Stimulated activated CD4-positive, alpha-beta T cell treated with anti-CD3 and anti-CD28 coated beads, Interleukin-2, amount 100 ng/mL, for 24 hours (primary cell): Measurements from ENCODE around the gene SLC19A1.
"Not testable (repeated sequence)": the region's sequence is repeated elsewhere in the genome, so short reads cannot be mapped to it uniquely, and the experiment has no call there.

Source experiments
- DNase-seq, 2 donors: peaks; one replicate each; pipeline ENCODE4 v3.0.0-alpha.2; 2020

SLC19A1 gene

GRCh38 chr21:45576838-45577737, 34.8 kb upstream of the SLC19A1 start:
- no peak for DNase-seq

- no peak for DNase-seq
Observed at GRCh38 chr21:45575993-45576837, 34.0 kb upstream of the SLC19A1 start.

DNA sequence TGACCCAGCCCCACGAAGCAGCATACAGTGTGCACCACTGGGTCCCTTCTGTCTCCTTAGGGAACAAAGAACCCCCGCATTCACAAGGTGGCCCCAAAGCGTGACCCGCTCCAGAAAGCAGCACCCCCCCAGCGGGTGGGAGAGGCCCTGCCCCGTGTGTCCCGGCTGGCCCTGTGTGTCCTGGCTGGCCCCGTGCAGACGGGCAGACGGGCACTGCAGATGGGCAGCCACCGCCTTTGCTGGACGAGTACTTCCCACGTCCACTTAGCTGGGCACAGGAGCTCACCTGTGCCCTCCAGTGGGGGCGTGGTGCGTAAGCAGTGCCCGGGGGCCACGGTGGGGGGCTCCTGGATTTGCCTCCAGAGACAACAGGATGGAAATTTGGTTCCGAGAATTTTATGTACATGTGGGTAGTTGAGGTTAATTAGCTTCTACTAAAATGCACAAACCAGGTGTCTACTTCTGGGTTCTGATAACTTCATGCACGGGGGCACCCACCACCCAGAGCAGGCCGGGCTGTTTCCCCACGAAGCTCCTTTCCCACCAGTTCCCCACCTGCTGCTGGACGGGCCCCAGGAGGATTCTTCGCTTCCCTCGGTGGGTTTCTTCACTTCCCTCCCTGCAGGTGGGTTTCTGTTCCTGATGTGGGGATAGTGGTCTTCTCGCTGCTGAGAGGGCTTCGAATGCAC, 33.2 kb upstream of the SLC19A1 start:
- DNase-seq: no peak

- no peak for DNase-seq
Observed at GRCh38 chr21:45574691-45575090, 32.5 kb upstream of the SLC19A1 start.

GRCh38 chr21:45574081-45574501, 31.9 kb upstream of the SLC19A1 start:
- DNase-seq: no peak

DNA sequence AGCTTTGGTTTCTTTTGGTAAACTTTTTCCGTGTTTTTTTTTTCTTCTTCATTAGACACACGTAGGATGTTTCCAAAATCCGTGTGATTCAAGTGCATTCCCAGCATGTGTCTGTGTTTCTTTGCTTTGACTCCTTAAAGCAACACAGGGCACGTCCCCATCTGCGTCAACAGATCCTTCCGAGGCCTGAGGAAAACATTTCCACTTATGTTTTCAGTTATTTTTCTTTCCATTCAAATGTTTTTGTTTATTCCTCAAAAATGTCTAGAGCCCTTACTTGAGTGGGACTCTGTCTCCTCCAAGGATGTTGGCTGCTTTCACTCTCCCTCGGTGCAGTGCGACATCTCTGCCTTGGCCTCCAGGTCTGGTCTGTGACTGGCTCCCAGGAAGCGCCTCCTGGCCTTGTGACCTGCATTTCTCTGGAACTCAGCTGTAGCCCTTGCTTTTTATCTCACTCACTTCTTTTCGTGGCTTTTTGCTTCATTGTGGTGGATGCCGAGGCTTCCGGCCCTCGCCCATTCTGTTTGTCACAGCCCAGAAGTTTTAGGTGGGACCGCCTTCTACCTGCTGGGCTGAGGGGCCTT, 31.3 kb upstream of the SLC19A1 start:
- no peak for DNase-seq

DNA sequence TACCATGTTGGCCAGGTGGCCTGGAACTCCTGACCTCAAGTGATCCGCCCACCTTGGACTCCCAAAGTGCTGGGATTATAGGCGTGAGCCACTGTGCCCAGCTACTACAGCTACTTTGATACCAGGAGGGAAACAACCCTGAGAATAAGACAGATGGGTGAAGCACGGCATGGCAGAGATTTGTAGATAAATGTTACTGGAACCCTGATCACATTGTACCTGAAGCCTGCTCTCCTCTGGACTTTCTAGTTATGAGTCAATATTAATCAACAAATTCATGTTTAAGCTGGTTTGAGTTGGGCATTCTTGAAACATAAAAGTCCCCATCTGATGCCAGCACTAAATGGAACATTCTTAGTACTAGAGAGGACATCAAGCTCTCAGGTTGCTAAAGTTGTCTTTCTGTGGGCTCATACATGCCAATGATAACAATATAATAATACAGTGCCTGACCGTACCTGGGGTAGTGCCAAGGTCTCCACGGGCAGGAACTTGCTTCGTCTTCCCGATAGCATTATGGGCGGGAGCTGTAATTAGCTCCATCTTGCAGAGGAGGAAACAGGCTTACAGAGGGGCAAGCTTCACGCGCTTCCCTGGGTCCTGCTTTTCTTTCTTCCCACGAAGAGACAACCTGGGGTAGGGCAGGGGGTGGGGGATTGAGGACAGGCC, 30.7 kb upstream of the SLC19A1 start:
- DNase-seq: no peak

- no peak for DNase-seq
Observed at GRCh38 chr21:45572231-45572630, 30.0 kb upstream of the SLC19A1 start.

GRCh38 chr21:45571641-45572040, 29.4 kb upstream of the SLC19A1 start:
- no peak for DNase-seq

DNA sequence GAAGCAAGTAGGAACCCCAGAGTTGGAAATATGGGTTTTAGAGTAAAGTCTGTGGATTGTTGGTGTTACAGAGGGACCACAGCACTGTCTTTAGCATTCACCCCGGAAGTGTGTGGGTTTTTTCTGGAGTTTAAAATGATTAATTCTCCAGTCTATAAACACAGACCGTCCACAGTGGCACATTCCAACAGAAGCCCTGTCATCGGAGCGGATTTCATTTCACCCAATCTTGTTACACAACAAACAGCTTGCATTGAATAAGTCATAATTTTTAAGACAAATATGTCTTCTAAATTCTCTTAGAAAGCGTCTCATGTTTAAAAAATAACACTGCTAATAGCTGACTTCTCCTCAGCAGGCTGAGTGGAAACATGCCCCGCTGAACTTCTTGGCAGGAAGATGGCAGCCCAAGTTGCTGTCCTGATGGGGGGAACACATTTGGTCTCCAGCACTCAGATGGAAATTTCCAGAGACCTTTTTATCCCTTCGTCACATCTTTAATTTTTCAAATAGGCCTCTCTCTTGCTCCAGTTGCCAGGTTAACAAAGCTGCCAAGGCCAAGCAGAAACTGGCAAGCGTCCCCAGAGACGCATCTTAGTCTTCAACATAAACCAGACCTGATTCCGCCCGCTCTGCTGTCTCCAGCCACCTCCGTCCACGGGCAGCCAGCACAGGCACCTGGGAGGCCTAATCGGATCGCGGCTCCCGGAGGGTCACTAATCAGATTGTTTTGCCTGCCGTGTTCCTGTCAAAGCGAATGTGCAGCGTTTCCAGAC, 28.8 kb upstream of the SLC19A1 start:
- DNase-seq: no peak

- DNase-seq: no peak
Observed at GRCh38 chr21:45570071-45570470, 27.8 kb upstream of the SLC19A1 start.

GRCh38 chr21:45568383-45568782, 26.1 kb upstream of the SLC19A1 start:
- no peak for DNase-seq

- DNase-seq: not testable (repeated sequence)
Observed at GRCh38 chr21:45564137-45564536, 21.9 kb upstream of the SLC19A1 start.

DNA sequence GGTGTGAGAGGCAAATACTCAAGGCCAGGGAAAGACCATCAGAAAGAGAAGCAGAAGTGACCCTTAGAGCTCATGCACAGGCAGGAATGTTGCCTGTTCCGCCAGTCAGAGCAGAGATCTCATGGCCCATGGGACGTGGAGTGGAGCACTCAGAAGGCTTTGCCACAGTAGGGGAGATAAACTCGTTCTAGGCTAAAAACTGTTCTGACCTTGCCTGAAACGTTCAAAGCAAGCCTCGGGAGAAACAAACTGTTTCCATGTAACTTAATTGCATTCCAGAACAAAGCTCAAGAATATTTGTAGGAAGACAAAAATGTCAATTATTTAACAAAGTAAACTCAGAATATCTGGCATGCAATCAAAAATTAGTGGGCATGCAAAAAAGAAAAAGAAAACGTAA, 20.7 kb upstream of the SLC19A1 start:
- DNase-seq: no peak

DNA sequence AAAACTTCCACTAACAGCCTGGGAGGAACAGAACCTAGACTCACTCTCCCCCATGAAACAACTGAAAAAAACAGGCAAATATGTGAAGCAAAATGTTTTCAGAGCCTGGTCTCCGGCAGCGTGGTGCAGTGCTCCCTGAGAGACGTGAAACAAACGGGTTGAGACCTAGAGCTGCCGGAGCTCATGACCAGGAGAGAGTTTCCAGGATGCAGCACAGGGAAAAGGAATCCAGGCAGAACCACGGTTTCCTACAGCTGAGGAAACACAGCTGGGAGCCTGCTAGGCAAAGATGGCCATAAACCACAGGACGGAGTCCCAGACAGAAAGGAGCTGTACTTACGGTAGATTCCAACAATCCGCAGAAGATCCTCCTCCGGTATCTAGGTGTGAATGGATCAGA, 20.2 kb upstream of the SLC19A1 start:
- no peak for DNase-seq

DNA sequence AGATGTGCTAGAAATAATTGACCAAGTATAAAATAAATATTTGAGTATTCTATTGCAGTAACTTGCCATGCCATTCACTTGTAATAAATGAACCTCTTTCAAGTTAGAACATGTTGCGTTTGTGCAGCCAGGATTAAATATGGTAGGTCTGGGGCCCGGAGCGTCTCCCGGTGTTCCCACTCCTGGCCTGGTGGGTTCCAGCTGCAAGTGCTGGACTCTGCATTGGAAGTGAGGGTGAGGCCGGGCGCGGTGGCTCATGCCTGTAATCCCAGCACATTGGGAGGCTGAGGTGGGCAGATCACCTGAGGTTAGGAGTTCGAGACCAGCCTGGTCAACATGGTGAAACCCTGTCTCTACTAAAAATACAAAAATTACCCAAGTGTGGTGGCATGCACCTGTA, 19.0 kb upstream of the SLC19A1 start:
- DNase-seq: not testable (repeated sequence)

GRCh38 chr21:45560106-45561021, 18.1 kb upstream of the SLC19A1 start:
- DNase-seq: no peak

- no peak for DNase-seq
Observed at GRCh38 chr21:45559216-45560105, 17.2 kb upstream of the SLC19A1 start.

DNA sequence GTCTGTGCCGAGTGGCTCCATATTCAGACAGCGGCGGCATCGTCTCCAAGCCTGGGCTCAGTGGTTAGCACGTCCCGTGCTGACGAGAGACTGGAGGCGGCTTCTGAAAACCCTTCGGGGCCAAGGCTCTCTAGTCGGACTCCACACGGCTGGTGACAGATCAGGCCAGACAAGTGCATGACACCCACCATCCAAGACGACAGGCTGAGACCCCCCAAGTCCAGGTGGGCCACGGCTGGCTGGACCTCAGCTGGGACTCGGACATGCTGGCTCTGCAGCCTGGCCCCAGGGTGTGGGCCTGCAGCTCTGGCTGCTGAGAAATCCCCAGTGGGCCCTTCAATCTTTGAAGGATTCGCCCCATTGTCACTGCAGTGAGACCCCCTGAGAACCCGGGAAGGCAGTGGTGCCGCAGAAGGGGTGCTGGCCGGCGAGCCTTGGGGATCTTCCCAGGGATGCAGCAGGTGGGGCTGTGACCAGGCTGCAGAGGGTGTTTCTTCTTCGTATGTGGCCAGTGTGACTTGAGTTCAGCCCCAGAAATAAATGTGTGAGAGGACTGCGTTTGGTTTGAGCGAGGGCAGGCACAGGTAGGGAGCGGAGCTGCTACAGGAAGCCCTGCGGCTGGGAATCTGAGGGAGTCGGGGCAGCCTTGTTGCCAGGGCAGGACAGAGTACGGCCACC, 15.9 kb upstream of the SLC19A1 start:
- DNase-seq: no peak
